Stimulated activated CD4-positive, alpha-beta T cell treated with anti-CD3 and anti-CD28 coated beads, TNF-alpha, amount 100 ng/mL, for 48 hours (primary cell): ENCODE measurements around the gene TMEM35A.
A peak's percentile ranks its signal among the peaks of the same experiment; 100 is the strongest.
"Not testable (repeated sequence)": the region's sequence is repeated elsewhere in the genome, so short reads cannot be mapped to it uniquely, and the experiment has no call there.

Experiments
- DNase-seq, 3 donors: peaks; one replicate each; pipeline ENCODE4 v3.0.0-alpha.2; 2020; ENCODE audit warnings: low read depth in 3 of 3

Gene TMEM35A

GRCh38 chrX:101078716-101079598 is at the start of gene TMEM35A:
TSS of gene TMEM35A (plus strand) at chrX:101078879. CDS start at chrX:101079003, 124 bp downstream.
- no peak for DNase-seq

- DNase-seq, result no peak
These were observed 49.0 kb upstream of the TMEM35A start for GRCh38 chrX:101029665-101030064.

- DNase-seq, result no peak
These were observed 41.4 kb upstream of the TMEM35A start for GRCh38 chrX:101037231-101037630.

GRCh38 chrX:101040197-101040596 is 38.5 kb upstream of the TMEM35A start:
- DNase-seq, result no peak

- no peak for DNase-seq
These were observed 27.5 kb upstream of the TMEM35A start for GRCh38 chrX:101051153-101051548.

GRCh38 chrX:101051549-101052302 is 27.0 kb upstream of the TMEM35A start, which contains the start of gene TRMT2B:
TSS of gene TRMT2B (minus strand) at chrX:101052111. CDS start at chrX:101042289, 9,822 bp downstream.
- peak; percentile 46 to 75 (median 65) for DNase-seq

GRCh38 chrX:101056551-101056950 is 22.1 kb upstream of the TMEM35A start:
- not testable (repeated sequence) for DNase-seq

- no peak for DNase-seq
These were observed 21.5 kb upstream of the TMEM35A start for GRCh38 chrX:101057093-101057714.

- no peak for DNase-seq
These were observed 16.5 kb upstream of the TMEM35A start for GRCh38 chrX:101062176-101062575.

- no peak for DNase-seq
These were observed 7.1 kb upstream of the TMEM35A start for GRCh38 chrX:101071582-101071981.

GRCh38 chrX:101079736-101080270 is 1.1 kb downstream of the TMEM35A start:
- DNase-seq, result no peak

- DNase-seq, result no peak
These were observed 1.8 kb downstream of the TMEM35A start for GRCh38 chrX:101080326-101081124.

- DNase-seq, result no peak
These were observed 2.6 kb downstream of the TMEM35A start for GRCh38 chrX:101081231-101081630.

- DNase-seq, result no peak
These were observed 13.1 kb downstream of the TMEM35A start for GRCh38 chrX:101091817-101092216.

GRCh38 chrX:101097546-101098453 is 19.1 kb downstream of the TMEM35A start, which contains the start of gene CENPI:
TSS of gene CENPI (plus strand) at chrX:101098204. CDS start at chrX:101101071, 2,867 bp downstream.
- DNase-seq, result peak; percentile 78 to 87 (median 78)

- no peak for DNase-seq
These were observed 29.6 kb downstream of the TMEM35A start for GRCh38 chrX:101108284-101108683.

- DNase-seq, result no peak
These were observed 39.0 kb downstream of the TMEM35A start for GRCh38 chrX:101117701-101118100.

GRCh38 chrX:101136235-101136634 is 57.6 kb downstream of the TMEM35A start:
- no peak for DNase-seq
